Measurements from ENCODE around the gene PDGFA.

PDGFA gene

DNA sequence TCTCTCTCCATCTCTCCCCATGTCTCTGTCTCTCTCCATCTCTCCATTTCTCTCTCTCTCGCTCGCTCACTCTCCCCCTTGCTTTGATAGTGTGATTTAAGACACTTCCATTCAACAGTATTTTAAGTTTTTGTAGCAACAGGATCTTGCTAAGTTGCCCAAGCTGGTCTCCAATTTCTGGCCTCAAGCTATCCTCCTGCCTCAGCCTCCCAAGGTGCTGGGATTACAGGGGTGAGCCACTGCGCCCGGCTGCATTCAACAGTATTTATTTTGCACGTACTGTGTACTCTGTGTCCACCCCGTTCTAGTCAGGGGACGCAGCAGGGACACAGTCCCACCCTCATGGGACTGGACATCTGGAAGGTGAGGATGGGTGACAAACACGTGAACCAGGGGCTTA is 14.4 kb upstream of the PDGFA start:
- no peak for DNase-seq

DNA sequence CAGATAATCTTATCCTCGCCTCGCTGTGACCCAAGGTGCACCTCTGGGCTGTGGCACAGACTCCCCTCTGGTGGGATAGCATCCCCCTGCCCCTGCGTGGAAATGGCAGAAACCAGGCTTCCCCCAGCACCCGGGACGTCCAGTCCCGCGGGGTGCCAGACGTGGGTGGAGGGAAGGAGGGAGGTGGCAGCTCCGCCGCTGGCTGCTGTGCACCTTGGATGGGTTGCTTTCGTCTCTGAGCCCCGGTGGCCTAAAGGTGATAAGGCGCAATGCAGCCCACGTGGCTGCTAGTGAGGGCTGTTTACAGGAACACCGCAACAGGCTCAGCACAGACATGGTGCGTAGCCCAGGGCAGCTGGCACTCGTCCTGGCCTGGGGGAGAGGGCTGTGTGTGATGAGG is 13.6 kb upstream of the PDGFA start:
- DNase-seq: no peak

DNA sequence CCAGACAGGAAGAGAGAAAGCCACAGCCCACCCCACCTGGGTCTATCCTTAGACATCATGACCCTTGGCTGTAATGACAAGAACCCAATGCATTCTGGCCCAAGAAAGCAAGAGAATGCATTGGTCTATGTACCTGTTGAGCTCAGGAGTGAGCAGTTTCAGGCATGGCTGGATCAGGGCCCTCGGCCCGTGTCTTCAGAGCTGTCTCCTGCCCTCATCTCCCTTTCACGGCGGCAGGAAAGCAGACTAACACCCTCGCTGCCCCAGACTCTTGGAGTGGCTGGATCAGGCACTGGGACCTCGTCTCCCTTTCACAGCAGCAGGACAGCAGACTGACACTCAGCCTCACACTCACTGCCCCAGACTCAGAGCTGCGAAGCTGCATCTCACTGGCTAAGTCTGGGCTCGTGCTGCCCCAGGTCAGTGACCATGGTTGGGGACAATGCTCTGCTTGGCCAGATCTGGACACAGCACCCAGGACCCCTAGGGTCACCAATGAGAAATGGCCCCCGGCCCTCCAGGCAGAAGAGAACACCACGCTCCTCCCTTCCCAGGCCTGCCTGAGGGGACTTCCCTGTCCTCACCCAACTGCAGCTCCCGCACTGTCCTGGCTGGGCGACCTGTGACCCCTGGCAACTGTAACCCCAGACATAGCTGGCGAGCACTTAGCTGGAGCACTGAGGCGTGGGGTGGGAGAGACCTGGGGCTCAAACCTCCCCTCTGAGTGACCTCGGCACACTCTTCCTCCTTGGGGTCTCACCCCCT is 12.9 kb upstream of the PDGFA start:
- no peak for DNase-seq

DNA sequence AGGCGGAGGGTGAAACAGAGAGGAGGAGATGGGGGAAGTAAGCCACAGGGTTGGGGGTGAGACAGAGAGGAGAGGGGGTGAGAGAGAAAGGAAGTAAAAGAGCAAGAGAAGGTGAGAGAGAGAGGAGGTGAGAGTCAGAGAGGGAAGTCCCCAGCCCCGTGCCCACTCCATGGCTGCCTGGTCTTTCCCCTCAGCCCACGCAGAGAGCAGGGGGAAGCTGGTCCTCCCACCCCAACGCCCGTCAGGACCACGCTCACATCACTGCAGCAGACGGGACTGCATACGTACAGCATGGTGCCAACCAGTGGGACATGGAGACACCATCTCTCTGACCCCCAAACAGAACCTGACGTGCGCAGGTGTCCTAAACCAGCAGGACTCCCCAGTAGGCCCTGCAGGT is 12.1 kb upstream of the PDGFA start:
- no peak for DNase-seq

DNA sequence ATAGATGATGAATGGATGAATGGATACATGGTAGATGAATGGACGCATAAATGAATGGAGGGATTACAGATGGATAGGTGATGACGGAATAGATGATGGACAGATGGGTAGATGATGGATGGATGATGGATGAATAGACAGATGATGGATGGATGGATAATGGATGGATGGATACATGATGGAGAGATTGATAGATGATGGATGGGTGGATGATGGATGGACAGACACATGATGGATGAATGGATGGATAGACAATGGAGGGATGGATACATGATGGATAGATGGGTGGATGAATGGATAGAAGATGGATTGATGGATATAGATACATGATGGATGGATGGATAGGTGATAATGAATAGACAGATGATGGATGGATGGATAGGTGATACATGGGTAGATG is 8.8 kb upstream of the PDGFA start:
- DNase-seq: no peak

DNA sequence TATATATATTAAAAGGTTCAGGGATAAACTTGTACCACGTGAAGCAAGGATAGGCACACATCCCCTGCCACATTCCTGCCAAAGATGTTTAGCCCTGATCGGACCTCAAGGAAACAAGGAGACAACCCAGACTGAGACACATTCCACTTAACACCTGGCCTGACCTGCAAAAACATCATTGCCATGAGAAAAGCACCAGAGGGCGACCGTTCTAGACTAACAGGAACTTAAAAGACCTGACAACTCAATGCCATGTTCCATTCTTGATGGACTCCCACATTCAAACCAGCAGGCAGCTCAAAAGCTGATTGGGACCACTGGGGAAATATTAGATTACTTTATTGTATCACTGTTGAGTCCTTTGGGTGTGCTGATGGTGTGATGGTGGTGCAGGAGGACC is 8.1 kb upstream of the PDGFA start:
- DNase-seq: no peak

DNA sequence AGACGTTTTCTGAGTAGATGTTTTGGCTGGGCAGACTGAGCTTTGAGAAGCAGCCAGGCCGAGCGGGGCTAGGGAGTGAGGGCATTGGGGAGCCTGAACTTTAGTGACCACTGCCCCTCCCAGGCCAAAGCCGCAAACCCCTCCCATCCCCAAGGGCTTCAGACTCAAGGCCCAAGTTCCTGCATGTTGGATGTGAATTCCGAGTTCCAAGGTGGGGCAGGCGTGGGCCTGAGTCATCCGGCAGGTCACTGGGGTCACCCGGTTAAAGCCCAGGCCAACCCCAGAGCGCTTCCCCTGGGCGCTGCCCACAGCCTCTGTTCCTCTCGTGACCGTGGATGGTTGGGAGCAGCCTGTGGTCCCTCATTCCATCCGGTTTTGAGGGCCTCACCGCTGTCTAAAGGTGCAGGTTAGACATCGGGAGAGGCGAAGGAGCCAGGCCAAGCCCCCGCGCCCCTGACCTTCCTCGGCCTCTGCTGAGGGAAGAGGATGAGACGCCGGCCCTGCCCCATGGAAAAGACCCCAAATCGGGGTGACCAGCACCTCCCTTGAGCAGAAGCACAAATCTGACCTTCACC is 6.9 kb upstream of the PDGFA start:
- DNase-seq: no peak

DNA sequence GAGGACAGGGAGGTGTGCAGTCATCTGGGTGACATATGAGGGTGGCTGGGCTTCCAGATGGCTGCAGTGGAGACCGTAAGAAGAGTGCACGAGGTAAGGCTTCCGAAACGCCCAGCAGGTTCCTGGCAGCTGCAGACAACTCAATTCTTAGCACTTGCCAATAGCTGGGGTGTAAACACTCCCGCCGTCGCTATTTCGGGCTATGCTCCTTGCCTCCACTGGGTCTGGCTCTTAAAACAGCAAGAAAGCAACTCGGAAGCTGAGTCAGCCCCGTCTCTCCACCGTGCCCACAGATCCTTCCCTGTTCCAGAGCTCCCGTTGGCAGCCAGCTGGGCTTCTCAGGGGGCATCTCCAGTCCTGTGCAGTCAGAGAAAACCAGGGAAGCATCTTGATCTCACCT is 6.1 kb upstream of the PDGFA start:
- peak; percentile 21 for DNase-seq

DNA sequence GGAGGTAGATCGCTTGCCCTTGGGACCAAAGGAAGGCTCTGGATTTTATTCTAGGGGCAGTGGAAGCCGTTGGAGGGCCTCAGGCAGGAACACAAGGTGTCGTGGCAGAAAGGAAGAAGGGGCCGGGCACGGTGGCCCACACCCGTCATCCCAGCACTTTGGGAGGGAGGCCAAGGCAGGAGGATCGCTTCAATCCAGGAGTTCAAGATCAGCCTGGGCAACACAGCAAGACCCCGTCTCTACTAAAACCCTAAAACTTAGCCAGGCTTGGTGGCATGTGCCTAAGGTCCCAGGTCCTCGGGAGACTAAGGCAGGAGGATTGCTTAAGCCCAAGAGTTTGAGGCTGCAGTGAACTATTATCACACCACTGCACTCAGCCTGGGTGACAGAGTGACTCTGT is 5.2 kb upstream of the PDGFA start:
- no peak for DNase-seq

DNA sequence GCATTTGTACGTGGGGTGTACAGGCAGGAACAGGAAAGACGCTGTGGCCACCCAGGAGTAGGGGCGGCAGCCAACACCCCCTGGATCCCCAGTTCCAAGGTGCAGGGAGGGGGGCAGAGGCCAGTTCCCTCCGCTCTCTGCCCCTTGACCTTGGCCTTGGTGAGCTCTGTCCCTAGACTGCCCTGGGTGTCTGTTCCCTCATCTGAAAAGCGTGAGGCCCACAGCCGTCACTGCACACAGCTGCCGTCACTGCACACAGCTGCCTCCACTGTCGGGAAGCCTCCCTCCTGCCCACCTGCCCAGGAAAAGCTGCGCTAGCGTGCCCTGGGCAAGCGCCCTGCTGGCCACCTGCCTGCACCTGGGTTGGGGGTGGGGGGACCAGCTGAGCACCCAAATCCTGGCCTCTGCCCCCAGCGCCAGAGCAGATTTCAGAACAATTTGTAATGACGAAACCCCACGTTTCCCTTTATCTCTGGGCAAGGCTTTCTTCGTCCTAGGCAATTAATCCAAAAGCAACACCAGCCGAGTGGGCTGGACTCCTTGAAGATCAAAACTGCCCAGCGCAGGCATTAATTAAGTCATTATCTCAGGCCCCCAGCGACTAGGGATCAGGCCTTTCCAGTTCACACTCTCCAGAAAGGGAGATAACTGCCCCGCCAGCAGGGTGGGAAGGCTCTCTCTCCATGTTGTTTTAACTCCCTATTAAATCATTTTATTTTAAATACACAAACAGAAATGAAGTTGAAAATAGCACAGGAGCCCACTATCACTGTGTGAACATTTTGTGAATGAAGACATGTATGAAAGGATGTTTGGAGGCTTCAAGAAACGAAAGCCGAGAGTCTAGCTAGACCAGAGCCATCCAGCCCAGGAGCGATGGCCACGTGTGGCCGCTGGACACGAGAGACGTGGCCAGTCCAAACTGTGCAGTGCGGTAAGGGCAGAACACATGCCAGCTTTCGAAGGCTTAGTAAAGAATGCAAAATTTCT is 4.0 kb upstream of the PDGFA start:
- DNase-seq: peak; percentile 70

DNA sequence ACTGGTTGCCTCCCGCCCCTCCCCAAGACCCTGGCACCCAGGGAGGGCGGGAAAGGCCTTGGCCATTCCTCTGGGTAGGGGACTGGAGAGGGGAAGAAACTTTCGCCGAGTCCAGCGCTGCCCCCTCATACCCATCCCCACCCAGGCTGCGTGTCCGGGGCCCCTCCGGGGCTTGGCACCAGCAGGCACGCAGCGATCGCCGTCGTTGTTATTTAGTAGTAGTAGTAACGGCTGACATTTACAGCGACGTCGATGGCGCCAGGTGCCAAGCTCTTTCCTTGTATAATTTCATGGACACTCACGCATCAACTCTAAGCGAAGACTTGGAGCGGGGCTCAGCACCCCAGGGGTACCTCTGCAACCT is 3.3 kb upstream of the PDGFA start:
- DNase-seq: no peak

DNA sequence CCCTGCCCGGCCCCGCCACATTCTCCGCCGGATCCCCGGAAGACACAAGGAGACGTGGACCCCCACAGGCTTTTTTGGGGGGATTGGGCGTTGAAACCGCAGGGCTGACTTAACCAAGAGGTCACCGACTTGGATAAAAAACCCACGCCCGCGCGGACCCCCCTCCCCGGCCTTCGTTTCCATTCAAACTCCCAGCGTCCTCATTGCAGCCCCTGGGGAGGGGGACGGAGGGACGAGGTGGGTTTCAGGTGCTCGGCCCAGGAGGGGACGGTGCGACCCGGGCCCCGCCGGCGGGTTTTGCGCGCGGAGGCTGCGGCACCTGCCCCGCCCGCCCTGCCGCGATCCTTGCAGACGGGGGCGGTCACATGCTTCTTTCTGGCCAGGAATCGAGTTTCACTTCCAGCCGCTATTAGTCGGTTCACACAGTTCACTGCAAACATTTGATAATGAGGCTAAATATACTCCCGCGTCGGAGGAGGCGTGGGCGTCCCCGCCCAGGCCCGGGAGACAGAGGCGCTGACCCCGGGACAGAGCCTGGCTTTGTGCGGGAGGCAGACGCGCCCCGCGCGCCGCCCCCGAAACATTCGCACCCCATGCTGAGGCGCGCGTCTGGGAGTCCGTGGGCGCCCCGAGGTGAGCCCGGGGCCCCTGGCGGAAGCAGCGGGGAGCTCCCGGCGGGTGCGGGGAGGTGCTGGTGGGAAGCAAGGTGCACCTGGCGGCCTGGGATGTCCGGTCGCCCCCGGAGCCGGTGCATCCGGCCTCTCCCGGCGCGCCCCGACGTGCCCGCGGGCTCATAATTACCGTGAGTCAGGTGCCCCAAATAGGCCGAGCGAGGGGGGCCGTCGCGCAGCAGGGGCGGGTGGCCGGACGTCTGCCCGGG is 2.7 kb upstream of the PDGFA start:
- DNase-seq: no peak

DNA sequence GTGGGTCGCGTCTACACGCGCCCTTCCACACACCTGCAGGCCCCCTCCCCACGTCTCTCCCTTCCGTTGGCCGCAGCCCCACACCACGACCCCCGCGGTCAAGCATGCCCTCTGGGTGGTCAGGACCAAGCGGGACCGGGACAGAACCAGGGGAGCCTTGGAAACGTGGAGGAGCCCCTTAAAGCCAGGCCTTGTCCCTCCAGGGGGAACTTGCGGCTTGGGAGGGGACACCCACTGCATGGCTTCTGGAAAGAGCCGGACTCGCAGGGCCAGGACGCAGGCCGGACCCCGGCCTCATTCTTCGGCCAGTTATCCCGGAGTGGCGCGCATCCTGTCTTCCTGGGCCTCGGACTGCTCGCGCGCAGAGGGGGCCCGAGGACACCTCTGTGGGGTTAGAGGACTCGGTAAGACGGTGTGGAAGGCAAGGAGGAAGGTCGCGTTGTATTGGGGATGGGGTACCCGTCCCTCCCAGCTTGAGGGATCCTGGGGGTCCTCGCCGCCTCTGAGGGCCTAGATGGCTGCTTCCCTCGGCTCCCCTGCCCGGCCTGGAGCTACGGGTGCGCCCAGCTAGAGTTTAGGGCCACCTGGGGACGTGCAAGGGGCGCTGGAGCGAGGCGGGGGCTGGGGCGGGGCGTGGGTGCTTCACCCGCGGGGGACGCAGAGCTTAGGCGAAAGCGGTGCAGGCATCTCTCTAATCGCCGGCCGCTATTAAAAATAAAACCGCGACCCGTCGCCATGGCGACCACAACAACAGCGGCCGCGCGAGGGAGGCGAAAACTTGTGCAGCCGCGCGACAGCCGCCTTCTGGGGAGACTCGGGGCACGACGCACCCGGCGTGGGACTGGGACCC is 1.8 kb upstream of the PDGFA start:
- DNase-seq: no peak

DNA sequence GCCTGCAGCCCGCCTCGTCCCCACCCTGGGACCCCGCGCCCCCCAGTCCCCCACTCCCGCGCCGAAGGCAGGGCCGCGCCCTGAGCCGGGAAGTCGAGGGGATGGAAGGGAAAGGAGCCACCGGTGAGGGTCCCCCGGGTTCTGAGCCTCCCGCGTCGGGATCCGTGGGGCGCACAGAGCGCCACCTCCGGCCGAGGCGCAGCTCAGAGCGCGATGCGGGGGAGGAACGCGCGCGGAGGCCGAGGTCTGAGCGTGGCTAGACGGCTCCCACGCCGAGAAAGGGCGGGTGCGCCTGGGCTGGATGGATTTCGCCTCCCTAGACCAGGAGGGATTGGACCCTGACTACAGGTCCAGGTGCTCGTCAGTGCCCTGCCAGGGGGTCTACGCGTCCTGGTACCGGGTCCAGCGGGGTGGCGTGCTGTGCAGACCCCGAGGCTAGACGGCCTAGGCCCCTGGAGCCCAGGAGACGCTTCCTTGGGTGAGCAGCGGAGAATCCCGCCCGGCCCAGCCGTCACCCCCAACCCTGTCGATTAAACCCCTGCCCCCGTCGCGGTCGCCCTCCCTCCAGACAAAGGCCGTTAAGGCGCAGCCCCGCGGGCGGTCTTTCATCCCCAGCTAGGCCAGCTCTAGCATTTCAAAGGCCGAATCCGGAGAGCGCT is 986 bp upstream of the PDGFA start:
- DNase-seq: no peak

DNA sequence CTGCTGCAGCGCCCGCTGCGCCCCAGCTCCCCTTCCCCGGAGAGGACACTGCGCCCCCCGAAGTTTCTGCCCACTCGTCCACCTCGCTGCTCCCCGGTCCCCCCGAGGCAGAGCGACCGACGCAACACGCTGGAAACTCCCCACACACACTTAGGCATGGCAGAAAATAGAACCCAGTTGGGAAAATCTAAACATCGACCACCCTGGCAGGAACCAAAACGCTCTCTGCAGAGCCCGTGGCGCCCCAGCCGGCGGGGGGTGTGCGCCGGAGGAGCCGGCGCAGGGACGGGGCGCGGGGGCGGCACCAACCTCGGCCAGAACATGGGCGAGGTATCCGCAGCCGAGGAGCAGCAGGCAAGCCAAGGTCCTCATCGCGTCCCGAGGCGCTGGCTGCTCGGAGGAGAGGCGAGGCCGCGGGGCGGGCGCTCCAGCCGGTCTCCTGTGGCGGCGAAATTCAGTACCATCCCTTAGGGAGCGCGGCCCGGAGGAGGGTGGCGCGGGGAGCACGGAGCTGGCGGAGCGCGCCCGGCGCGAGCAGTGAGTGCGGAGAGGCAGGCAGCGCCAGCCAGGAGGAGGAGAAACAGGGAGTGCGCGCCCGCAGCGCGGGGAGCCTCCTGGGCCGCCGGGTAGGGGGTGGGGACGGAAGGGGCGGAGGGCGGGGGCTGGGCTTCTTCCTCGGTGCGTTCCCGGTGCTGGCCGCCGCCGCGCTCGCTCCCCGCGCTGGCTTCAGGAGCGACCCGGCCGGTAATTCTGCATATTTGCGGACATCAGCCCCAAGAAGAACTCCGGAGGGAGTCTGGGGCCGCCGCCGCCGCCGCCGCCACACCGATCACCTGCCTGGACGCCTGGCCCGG is 789 bp downstream of the PDGFA start:
- no peak for DNase-seq

DNA sequence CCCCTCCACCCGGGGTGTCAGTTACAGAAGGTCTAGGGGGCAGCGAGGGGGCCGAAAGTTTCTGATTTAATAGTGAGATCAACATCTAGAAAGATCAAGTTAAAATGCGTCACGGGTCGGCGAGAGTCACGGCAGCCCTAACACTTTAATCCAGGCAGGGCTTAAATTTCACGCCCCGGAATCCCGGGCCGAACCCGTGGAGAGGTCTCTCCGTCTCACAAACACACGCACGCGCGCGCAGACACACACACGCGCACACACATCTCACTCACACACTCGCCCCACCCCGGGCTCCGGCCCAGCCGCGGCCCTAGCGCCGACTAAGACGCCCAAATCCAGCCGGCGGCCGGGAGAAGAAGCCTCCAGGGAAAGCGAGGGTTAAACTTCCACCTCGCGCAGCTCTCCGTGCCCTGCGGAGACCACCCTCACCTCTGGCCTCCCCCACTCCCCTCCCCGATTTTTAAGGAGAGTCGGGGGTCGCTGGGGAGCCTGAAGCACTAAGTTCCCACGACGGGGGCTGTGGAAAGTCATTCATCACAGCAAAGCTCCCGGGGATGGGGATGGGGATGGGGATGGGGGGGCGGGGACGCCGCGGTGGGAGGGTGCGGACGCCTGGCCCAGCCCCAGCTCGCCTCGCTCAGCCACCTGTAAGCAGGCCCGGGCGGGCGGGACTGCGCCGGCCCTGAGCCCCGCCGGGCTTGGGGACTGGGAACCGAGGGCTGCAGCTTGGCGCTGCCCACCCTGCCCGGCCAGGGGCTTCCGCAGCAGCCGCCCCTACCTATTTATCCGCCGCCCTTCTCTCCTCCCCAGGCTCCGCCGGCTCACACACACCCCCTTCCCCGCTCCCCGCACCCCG is 1.6 kb downstream of the PDGFA start:
- DNase-seq: no peak

DNA sequence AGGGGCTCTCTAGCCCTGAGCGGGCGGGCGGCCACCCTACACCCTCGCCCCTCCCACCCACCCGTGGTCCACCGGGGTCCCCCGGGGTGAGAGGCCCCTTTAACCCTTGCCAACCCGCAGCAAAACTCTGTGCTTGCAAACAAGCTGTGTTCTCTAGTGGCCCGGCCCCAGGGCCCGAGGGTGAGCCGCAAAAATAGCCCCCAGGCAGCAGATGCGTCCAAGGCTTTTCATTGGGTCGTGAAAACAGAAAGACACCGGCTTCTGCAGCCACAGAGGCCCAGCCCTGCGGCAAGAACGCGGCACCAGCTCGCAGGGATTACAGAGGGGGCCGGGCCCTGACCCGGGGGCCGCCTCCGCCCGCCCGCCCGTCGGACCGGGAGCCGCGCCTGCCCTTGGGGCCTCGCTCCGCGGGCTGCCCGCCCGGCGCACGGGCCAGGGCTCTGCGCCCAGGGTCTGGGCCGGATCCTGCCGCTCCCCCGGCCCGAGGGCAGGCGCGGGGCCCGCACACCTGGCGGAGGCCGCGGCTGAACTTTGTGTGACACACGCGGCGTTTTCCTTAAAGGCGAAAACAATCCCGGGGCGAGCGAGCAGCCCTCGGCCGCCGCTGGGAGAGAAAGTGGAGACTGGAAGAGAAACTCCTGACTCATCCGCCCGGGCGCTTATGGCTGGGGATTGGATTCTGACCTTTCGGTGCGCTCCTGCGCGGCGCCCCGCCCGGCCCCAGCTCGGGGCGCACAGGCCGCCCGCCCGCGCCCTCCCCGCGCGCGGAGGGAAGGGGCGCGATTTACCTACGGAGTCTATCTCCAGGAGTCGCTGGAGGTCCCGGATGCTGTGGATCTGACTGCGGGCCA is 2.8 kb downstream of the PDGFA start:
- DNase-seq: no peak

DNA sequence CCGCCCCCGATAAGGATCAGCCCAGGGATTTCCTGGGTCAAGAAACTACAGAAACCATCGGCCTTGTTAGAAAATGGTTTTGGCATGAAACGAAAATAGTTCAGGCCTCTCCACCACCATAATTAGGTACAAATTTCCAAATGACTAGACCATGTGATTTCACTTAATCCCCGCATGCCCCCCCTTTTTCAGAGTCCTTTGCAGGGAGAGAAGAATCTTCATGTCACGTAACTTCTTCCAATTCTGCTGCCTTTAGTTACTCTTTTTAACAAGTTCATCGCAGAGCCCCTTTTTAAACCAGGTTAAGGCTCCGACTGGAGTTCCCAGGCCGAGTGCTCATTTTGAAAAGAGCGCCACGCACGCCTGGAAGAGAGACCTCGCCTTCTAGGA is 3.4 kb downstream of the PDGFA start:
- DNase-seq: no peak

Data from SHP77 treated with DMSO at 0.1 percent for 48 hours (cell line).